Nucleus accumbens (tissue), 56 donors: ENCODE measurements around the gene MPRIP.
A peak's percentile ranks its signal among the peaks of the same experiment; 100 is the strongest.

Experiments
- DNase-seq, 56 donors: peaks; one replicate each; lab custom pipeline; 2025; lab: John Stamatoyannopoulos, UW

MPRIP gene

DNA sequence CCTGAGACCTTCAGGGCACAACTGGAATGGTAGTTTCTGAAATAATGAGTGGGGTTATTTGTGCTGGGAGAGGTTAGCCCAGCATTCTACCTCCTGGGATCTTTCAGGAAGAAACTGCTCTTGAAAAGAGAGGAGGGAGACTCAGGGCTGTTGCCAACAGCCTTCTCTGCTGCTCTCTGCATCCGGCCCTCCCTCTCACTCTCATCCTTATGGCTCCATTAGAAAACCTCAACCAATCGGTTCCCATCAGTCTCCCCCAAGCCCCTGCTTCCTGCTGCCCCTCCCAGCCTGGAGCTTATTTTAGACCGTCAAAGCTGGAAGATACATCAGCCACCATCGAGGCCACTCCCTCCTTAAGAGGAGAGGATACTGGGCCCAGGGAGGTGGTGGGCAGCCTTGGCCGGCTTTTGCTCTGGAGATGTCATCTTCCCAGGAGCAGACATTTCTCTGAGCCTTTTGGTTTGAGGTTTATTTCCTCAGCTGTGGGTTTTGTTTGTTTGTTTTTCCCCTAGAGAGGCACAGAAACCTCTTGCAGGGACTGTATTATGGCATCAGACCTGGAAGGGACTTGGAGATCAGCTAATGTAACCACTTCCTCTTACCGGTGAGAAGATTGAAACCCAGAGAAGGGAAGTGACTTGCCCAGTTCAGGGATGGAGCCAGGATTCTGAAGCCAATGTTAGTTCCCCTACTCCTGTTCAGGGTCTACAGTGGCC lies 2.7 kb downstream of the MPRIP start:
- DNase-seq, result peak in 7 of 56 donors; percentile 21 to 47 (median 31)

DNA sequence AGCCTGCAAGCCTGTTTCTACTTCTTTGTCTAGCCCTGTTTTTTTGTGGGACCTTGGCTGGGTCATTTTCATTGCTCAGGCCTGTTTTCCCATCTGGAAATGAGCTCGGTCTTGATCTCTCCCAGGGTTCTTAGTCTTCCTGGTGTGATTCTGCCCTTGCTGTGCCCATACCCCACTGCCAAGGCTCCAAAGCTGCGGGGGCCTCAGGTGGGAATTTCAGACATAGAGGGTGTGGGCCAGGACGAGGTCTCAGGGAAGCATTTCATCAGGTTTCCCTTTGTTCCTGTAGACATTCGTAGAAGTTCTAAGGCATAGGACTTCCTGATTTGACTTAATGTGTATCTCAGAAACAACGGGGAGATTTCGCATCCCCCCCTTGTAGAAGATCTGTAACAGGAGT lies 5.8 kb downstream of the MPRIP start:
- no peak for DNase-seq

DNA sequence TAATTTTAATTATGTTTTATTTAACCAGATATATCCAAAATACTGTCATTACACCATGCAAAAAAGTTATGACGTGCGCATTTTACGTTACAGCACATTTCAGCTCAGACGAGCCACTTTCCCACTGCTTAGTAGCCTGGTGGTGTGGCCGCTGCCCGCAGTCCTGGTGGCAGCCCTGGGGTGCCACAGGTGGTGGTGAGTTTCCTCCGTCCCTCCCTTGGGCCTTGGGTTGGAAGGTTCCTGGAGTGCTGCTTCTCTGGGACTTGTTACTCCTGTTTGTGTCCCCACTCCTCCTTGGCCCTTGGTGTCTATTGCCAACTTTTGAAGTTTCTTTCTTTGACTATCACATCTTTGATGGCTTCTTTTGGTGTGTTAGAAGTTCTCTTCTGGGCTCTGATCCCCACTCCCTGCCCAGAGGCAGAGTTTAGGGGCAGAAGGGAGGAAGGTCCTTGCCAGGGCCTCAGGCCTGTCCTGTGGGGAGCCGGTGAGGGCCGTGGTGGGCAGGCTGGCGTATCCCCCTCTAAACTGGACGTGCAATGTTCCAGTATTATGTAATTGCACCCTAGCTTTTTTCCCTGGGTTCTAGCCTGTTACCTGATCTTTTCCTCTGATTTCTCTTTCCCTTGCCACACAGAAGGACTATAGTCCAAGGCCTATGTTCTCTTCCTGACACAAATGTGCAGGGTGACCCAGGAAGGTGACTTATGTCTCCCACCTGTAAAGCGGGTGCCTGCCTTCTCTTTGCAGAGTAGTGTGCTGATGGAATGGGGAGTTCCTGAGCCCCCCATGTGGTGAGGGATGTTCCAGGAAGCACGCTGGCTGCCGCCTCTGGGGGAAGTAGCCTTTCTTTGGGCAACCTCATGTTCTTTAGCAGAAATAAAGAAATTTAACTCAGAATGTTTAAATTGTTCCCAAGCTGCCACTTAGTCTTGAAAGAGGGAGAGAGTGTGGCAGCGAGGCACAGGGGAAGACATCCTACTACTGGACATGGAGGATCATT lies 8.4 kb downstream of the MPRIP start:
- DNase-seq, result no peak

DNA sequence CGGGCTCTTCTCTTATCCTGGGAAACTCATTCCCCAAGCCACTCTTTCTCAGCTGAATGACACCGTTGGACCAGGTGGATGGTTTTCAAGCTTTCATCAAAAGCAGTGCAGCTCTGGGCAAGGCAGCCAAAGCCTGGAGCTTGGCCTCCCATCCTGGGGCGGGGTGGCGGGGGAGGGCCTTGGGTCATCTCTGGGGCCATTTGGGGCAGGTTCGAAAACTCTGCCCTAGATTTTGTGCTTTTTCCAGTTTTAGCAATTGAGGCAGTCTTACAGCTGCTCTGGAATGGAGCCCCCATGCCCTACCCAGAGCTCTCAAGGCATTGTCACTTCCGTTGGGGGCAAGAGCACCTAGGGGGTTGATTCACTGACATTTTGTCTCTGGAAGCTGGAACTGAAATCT lies 9.1 kb downstream of the MPRIP start:
- DNase-seq, result no peak

DNA sequence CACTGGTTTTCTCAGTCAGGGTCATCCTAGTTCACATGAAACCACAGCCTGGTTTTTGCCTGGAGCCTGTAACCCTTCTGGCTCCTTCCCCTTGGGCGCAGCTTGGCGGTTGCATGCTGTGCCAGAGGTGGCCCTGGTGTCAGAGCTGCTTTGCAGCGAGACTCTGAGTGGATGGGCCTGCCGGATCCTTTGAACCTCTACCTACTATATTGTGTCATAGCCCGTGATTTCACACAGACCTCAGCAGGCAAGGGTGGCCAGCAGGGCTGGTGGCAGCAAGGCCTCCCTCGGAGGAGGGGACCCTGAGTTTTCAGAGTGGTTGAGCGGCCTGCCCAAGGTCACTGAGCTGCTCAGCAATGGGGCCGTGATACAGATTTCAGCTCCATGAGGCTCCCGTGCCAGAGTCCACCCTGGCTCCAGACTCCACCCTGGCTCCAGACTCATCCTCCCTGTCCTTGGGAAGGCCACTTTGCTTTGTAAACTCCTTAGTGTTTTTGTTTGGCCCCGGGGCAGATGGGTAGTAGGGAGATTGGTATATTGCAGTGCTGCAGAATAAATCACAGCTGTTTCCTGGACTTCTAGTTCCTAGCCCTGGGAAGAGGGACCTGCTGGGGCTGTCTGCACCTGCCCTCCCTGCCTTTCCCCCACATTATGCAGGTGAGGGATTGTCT lies 9.7 kb downstream of the MPRIP start:
- no peak for DNase-seq

DNA sequence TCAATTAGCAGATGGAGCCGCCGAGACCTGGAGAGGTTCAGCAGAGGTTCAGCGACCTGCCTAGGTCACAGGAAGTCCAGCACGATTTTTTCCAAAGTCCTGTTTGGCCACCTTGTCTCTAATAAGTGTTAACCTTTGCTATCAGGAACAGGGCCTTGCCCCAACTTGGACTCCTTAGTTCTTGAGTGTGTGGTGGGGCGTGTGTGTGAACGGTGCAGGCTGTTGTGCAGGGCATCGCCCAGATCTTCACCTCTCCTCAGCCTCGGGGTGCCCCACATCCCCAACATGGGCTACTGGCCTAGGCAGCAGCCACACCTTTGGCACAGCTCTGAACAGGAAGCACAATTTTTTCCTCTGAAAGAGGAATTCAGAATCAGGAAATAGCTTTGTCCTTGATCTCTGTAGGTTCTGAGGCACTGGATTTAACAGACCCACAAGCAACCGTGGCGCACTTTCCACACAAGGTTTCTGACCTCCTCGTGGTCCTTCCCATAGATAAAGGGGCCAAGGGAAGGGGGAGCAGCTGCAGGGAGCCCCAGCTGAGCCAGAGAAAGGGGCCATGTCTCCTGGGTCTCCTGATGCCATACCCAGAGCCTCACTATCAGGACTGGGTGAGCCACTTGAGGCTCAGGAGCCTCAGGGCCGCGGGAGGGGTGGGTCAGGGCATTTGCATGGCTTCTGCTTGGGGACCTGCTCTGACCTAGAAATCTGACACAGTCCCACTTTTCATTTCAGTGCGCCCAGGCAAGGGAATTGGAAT lies 10.4 kb downstream of the MPRIP start:
- DNase-seq, result no peak

DNA sequence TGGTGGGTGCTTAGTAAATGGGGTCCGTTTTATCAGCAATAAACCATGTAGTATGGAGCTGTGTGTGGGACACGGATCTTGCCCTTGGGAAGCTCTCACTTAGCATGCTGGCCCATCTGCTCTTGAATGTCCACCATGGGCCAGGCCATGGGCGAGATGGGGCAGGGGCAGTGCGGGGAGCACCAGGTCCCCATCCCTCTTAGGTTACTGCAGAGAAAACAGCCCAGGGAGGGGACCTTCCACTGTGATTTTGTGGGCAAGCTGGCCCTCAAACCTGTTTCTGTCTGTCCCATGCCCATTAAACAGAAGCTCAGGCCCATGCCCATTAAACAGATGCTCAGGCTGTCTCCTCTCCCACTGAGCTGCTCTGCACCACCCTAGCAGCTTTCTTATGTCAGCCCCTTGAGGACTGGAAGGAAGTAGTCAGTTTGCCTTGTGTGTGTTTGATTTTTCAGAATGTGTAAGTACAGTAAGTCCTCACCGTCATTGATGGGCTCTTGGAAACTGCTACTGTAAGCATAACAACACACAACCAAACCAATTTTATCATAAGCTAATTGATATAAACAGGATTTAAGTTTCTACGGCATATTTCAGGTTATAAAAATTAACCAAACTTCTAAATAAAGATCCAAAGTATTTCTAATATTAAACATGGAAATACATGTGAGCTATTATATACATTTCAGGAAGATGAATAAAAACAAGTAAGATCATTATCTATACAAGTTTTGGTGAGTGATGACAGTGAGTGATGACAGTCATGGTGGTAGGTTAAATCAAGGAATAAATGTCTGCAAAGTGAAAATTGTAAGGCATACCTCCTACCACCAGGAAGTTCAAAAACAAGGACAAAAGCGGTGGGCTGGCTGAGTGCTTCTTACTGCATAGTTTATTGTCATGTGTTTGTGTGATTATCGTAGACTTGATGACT lies 11.5 kb downstream of the MPRIP start:
- no peak for DNase-seq

DNA sequence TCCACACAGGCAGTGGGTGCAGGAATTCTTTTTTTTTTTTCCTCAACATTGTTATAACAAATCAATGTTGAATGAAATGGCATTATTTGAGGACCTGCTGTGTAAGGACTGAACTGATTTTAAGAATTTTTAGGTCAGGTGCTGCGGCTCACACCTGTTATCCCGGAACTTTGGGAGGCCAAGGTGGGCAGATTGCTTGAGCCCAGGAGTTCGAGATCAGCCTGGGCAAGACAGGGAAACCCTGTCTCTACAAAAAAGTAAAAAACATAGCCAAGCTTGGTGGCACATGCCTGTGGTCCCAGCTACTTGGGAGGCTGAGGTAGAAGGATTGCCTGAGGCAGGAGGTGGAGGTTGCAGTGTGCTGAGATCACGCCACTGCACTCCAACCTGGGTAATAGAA lies 12.4 kb downstream of the MPRIP start:
- DNase-seq, result no peak

DNA sequence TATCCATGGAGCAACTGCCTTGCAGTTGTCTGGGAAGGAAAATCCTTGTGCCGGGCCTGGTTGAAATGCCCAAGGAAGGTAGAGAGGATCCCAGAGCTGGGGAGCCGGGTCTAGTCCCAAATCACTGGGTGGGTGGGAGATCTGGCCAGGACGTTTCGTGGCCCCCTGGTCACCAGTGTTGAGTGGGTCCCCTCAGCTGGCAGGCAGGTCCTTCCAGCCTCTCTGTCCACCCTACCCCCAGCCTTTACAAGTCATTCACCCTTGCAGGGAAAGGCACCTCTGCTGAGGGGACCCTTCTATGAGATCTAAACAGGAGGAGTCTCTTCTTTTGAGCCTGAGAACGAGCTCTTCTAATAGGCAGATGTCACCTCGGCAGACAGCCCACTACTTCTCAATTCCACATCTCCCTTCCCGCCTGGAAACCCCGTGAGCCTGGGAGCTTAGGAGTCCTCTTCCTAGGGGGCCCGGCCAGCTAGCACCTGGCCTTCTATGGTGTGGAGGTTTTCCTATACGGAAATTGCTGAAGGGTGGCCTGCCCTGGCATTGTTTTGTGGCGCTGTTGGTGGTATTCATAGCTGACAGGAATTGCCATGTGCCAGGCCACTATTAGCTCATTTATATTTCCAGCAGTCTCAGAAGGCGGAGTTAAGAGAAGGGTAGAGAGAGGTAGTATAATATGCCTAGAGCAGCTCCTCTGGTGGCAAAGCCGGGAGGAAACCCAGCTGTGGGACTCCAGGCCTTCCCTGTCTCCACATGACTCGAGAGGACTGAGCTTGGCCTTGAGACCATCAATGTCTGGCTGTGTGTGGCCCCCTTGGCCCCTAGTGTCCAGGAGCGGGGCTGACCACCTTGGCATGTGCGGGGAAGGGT lies 13.3 kb downstream of the MPRIP start:
- no peak for DNase-seq

DNA sequence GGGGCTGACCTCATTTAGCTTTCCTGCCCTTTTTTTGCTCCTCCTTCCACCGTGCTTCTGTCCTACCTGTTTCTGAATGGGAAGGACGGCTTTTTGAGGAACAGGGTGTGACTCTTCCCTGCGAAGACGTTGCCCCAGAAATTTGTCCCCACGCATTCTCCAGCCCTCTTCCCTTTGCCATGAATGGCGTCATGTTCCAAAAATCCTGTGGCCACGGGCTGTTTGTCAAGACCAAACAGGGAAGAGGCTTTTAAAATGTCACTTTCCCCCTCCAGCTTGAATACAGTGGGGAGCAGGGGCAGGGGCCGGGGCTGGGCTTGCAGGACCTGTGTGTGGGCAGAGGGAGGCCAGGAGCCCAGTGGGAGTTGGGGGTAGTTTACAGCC lies 13.9 kb downstream of the MPRIP start:
- DNase-seq, result no peak

DNA sequence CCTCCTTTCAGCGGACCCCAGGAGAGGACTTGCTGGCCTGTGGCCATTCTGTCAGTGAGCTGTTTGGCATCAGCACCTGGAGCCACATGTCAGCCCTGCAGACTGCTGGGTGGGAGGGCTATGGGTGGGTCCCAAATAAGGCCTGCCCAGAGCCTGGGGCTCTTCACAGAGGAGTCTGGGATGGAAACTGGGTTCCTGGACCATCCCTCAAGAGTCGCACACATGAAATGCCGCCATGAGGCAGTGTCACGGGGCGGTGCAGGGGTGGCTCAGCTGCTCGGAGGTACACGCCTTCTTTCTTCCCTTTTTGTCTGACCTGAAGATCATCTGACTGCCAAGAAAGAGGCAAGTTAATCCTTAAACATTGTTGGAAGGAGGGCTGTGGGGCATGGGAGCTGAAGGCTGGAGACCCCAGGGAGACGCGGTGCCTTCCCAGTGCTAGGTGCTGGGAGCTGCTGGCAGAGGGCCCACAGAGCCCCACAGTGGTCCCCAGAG lies 14.8 kb downstream of the MPRIP start:
- DNase-seq, result no peak

DNA sequence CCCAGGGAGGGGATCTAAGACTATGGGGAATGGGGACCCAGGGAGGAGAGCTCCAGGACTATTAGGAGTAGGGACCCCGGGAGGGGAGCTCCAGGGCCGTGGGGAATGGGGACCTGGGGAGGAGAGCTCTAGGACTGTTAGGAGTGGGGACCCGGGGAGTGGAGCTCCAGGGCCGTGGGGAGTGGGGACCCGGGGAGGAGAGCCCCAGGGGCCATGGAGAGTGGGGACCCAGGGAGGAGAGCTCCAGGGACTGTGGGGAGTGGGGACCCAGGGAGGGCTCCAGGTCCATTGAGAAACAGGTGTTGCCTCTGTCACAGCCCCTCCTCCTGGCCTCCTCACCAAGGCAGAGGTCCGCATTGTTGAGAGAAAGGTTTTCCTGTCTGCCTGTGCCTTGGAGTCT lies 16.0 kb downstream of the MPRIP start:
- no peak for DNase-seq

DNA sequence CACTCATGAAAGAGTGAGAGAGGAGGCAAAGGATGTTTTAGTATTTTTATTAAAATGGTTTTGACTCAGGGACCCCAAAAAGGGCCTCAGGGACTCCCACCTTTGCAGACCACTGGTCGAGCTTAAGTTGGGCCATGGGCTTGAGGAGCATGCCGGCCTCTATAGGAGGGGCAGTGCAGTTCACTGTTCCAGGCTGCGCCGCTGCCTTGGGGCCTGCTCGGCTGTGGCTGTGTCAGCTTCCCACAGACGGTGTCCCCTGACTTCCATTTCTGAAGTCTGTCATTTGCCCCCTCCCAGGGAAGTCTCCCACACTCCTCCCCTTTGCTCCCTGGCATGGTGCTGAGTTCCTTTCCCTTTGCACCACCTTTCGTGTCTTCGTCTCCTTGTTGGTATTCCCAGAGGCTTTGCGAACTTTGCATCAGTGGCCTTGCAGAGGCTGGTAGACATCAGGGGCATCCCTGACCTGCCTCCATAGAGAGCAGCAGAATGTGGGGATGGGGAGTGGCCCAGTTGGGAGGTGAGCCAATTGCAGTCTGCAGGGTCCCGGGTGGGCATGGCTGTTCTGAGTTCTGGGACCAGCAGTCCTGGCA lies 17.1 kb downstream of the MPRIP start:
- no peak for DNase-seq

DNA sequence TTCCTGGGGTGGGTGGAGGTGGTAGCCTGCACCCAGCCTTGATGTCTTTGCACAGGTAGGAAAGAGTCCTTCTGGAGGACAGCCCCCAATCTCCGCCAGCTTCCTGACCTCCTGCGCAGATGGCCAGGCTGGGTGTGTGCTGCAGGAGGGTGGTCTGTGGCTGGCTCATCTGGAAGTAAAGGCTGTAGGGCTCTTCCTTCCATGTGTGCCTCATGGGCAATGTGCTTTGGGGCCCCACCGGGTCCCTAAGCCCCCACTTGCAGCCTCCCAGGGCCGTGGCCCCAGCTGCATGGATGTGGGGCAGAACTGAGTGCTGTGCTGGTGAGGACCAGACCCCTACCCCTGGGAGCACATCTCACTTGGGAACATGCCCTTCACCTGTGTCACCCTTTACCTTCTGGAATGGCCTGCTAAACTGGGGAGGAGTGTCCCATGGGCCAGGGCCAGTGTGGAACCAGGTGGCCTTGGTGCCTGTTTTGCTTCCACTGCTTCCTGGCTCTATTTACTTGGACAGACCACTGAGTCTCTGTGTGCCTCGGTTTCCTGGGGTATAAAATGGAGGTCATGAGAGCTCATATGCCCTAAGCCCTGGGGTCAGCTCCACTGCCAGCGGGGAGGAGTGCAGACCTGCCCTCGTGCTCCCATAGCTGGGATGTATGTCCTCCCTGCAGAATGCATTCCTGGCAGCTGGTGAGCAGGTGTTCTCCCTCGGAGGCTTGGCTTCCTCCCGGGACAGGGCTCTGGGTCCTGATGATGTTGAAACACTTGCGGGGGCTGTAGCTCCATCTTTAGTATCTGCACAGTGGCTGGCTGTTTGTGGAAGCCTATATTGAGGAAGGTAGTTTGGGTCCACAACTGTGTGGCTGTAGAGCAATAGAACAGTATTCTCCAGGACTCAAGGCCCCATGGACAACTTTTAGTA lies 18.0 kb downstream of the MPRIP start:
- no peak for DNase-seq

DNA sequence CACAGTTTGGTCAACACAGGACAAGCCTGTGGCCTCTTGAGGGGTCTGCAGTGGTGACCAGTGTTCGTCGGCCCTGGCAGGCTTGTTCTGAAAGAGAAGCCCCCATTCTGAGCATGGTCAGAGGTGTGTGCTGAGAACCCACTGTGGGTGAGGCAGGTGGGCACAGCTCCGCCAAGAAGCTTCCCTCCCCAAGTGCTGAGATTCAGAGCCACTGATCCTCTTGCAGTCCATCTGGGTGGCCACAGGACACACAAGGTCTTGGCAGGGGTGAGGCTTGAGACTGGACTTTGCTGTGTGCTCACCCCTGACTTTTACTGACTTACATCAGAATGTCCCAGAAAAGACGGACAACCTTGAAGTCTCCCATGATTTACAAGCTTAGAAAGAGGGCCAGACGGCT lies 18.7 kb downstream of the MPRIP start:
- no peak for DNase-seq

DNA sequence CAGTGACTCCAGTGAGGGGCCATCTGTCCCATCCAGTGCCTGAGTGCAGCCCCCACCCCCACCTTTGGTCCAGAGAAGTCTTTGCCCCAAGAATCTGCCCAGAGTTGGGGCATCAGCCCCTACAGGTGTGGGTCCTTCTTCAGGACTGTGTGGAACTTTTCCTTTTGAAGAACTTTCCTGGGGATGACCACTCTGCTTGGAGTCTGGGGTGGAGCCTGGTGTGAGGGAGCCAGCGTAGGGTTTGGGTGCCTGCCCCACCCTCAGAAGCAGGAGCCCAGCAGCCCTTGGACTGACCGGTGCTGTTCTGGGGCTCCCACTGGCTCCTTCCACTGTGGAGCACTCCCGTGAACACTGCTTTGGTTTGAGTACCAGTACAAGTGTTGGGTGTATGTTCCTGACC lies 19.3 kb downstream of the MPRIP start:
- no peak for DNase-seq

DNA sequence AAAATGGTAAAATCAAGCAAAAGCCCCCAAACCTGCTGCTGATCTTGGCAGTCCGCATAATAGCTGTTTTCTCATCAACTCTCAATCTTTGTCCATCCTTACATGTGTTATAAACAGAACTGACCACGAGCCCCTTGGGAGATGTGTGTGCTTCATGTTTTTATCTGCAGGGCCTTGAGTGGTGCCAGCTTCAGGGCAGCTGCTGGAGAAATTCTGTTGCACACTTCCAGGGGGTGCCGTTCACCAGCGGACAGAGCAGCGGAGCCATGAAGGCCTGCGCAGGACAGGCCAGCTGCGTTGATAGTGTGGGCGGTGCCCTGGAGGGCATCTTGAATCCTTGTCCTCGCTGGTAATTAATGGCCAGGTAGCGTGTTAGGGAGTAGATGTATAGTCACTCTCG lies 20.1 kb downstream of the MPRIP start:
- DNase-seq, result no peak
